Panc1 (cell line): ENCODE data around the gene CNOT11.
"Not testable (repeated sequence)": the region's sequence is repeated elsewhere in the genome, so short reads cannot be mapped to it uniquely, and the experiment has no call there.

Source experiments
- CTCF ChIP-seq: fragments of 450-650 bp; IDR thresholded peaks from 2 replicates; pipeline ENCODE4 v1.5.1; 2017; ENCODE audit warnings: mild to moderate bottlenecking
- REST ChIP-seq, 2 experiments: IDR thresholded peaks; 2 replicates each; pipeline ENCODE4 v1.6.1; 2011 to 2012; ENCODE audit warnings: low read depth in 2 of 2, control low read depth in 1 of 2, low read length in 1 of 2, mild to moderate bottlenecking in 1 of 2, moderate library complexity in 1 of 2; ENCODE audit not compliant: insufficient read depth in 1 of 2
- TCF7L2 ChIP-seq: IDR thresholded peaks from 2 replicates; pipeline ENCODE4 v1.6.1; 2011; ENCODE audit warnings: mild to moderate bottlenecking, low read depth, low read length, inconsistent platforms

- TF ChIP-seq REST (IDR thresholded peaks at IDR 0.05; ENCODE audit: insufficient read depth in 1 of 2, low read depth in 2 of 2, low read length in 1 of 2); CTCF; TCF7L2: not testable (repeated sequence)
Measured at GRCh38 chr2:101235956-101236355, 16.7 kb upstream of the CNOT11 start.
